Daoy (cell line): ENCODE measurements around the gene AGAP3. TPM values are rescaled to one million over a fixed set of nuclear protein-coding genes. Genes with fewer than 3 reads are reported as not detected.
A peak's percentile ranks its signal among the peaks of the same experiment; 100 is the strongest.

Experiments used
- DNase-seq: peaks from one replicate; pipeline ENCODE4 v3.0.0-alpha.2; 2015; ENCODE audit warnings: low read depth
- total RNA-seq: library from RNA; depleted of rRNA; stranded (reverse); fragments of >200 nt; shearing (Covaris generic); gene quantifications from 2 replicates; pipeline ENCODE4 v1.2.3, GENCODE V29; 2014

The AGAP3 gene
- total RNA-seq, 1 experiment from 2014 or later, result 41.6 TPM

DNA sequence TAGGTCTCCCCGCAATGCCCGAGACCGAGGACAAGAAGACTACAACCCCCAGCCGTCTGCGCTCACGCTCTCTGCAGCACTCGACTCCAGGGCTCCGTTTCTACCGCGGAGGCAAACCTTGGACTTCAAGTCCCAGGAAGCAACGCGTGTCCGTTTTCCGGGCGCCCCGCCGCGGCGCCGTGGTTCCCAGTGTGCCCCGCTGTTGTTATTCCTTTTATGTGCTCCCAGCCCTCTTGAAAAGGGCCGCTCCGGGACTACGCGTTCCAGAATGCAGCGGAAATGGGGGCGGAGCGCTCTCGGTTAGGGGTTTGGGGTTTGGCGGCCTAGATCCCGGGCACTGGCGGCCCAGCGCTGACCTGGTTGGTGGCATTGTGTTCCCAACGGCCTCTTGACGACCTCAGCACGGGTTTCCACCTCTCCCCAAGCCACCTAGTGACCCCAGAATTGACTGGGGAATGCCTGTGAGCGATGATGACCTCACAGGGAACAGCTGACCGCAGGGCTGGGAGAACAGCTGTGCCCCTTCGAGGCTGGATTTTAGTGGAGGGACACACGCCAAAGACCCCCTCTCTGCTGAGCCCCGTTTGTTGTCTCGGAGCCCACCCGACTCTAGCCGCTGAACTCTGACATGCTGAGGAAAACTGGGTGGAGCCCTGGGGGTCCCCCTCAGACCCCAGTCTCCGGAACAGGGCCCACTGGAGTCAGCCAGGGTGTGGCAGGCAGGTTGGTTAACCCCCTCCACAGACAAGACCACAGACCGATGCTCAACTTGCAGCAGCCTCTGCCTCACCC lies 28.1 kb upstream of the AGAP3 start:
- peak; percentile 100 for DNase-seq

DNA sequence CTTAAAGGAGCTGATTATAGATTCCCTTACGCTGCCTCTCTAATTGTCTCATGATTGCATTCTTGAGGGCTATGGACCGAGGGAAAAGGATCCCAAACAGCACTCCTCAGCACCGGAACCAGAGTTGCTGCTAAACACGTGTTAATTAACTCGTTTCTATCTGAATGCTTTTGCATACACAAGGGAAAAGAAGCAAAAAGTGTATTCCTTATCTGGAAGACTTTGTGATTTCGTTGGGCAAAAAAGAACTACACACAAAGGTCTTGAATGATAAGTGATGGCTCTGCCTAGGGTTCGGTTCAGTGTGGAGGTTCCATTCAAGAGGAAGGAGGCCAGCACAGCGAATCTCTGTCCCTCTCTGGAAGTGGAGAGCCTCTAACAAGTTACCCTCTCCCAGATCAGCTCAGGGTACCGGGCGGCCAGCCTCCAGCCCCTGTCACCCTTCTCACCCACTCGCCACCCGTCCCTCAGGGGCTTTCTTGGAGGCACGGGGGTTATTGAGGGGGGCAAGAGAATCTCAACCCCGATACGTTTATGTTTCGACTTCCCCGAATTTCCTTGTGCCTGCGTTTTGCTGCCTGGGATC lies 27.4 kb upstream of the AGAP3 start:
- DNase-seq, result peak; percentile 54

DNA sequence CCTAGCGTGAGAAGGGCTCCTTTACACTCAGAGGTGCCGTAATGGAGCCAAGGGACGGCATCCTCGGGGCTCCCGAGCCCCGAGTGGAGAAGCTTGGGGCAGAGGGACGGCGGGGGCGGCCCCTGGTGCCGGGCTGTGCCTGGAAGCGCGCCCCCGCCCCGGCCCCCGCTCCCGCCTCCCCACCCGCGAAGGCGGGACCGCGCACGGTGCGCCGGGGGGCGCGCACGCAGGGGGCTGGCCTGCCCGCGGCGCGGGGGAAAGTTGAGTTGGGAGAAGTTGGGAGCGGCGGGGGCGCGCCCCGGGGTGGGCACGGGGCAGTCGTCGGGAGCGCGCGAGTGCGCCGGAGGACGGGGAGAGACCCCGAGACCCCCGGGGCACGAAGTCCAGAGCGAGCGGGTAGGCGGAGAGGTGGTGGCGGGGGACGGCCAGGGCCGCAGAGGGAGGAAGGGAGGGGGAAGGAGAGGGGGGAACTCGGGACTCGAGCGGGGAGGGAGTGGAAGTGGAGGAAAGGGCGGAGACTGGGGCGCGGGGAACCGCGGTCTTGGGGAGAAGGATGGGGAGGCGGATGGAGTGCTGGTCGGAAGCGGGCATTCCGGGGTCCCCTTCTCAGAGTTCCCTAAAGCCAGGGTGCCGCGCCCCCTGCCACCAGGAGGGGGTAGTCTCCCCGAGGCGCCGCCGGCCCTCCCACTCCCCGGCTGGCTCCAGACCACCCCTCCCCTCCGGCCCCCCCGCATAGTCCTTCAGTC lies 26.7 kb upstream of the AGAP3 start, which contains the start of gene SLC4A2:
SLC4A2 (plus strand) TSS at position 223 of the 746 bp plus-strand sequence. CDS start 2,399 bp downstream, outside the sequence.
- DNase-seq, result peak; percentile 92

GRCh38 chr7:151060113-151060415 lies 26.2 kb upstream of the AGAP3 start:
- DNase-seq, result peak; percentile 47

DNA sequence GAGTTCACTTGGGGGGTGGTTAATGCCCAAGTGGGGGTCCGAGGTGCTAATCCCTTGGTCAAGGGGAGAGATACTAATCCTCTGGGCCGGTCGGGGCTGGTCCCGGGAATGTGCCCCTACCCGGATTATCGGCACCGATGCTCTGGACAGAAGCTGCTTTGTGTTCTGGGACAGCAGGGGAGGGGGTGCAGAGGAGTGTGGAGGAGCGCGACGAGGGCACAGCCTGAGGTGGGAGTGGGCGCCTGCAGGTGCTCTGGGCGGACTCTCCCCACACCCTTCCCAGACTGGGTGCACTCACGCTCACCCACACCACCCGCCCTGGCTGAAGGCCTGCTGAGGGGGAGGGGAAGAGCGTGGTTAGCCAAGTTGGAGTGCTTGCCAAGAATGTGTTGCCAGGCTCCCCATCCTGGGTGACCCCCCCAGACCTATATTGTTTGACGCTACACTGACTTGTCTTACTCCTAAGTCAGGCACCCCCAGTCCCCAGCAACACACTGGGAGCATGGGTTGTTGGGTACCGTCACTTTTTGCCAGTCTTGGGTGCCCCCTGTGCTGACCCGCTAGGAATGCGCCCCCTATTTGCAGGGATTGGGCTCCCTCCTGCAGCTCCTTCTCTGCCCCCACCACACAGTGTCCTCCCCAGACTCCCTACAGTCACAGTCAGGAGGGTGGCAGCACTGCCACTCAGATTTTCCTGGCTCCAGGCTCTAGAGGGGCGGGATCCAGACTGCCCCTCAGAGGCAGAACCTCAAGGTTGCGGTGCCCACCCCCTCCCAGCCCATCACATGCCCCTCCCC lies 25.7 kb upstream of the AGAP3 start:
- DNase-seq, result peak; percentile 67

DNA sequence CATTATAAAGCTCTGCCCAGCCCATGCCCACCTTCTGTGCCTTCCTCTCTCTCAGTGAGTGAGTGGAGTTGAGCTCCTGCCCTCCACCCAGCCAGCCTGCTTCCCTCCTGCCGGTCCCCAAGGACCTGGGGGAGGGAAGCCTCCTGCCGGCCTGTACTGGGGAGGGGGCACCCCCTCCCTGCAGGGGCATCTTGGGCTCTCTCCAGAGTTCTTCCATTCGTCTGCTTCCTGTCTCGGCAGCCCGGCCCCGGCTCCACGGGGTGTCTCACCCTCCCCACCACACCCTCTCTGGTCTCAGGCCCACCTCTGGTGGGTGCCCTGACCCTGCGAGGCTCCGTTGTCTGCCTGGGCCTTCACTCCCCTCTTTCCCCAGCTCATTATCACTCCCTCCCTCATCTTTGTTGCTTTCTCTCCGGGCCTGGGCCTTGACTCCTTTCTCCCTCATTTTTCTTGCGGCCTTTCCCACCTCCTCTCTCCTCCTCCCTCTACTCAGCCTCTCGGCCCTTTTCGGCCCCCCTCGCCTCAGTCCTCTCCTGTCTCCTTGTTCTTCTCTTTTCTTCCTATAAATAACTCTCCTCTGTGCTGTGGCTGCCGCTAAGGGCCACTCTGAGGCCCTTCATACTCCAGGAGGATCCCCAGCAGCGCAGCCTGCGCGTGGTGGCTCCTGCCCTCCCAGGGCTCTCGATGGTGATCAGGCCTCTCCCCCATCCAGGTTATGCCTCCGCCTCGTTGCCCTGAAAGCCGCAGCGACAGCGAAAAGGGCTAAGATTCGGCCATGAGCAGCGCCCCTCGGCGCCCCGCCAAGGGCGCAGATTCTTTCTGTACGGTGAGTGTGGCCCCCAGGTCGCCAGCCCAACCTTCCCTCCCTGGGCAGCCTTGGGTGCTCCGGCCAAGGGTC lies 24.8 kb upstream of the AGAP3 start:
- no peak for DNase-seq

GRCh38 chr7:151062111-151062398 lies 24.2 kb upstream of the AGAP3 start:
- no peak for DNase-seq

DNA sequence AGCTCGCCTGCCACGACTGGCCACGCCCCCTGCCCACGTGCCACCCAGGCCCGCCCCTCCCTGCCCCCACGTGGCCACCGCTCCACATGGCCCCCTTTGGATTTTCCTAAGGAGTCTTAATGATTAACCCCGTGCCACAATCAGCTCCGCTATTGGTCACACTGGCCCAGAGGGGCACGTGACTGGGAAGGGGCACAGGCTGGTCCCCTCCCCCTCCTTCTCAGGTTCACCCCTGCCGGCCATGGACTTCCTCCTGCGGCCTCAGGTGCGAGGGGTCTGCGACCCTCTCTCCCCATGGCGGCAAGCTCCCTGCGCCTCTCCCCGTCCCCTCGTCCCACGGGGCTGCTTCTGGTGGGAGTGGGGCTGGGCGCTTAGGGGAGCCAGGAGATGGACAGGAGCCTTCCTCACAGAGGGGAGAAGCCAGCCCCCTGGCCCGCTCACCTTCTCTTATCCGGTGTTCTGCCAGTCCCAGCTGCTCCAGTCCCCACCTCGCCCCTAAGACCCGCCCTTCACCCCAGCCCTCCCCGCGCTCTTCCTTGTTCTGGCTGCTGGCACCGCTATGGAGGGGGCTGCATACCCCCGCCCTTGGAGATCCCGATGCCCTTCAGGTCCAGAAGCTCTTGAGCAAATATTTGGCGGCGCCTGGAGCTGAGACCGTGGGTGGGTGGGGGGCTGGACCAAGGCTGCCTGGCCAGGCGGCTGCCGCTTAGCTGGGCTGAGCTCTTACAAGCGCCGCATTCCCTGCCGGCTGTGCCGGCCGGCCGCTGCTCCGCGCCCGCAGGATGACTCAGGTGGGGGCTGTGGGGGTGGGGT lies 23.7 kb upstream of the AGAP3 start:
- DNase-seq, result no peak

DNA sequence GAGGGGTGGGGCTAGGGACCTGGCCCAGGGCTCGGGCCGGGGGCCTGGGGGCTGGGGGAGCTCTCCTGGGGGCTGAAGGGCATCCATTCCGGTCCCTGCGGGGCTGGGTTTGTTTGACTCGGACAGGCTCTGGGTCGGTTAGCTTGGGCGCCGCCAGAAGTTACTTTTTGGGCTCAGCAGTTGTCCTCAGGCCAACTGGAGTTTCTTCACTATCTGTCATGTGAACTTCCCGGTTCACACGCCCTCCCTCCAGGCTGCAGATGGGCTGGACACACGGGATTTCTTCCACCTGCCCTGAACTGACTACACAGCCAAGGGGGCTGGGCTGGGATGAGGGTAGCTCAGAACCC lies 23.1 kb upstream of the AGAP3 start:
- no peak for DNase-seq

DNA sequence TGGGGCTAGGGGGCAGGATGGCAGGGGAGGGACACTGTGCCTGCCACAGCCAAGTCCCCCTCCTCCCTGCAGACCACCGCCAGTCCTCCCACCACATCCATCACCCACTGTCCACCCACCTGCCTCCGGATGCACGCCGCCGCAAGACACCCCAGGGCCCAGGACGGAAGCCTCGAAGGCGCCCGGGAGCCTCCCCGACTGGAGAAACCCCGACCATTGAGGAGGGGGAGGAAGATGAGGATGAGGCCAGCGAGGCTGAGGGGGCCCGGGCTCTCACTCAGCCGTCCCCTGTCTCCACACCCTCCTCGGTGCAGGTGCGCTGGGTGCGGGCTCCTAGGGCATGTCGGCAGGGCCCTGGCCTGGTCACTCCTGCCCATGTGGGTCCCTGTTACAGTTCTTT lies 21.8 kb upstream of the AGAP3 start:
- DNase-seq, result no peak

DNA sequence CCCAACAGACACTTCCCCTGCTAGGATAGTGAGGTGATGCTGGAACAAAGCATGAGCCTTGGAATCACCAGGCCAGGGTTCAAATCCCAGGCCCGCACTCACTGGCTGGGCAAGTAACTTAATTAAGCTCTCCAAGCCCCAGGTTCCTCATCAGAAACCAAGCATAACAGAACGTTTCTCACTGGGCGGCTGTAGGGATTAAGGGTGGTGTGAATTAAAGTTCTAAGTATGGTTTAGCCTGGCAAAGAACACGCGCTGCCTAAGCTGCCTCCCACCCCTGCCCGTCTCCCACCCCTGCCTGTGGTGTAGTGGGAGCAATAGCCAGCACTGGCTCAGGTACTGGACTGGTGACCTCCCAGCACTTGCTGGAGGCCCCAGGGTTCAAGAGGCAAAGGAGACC lies 21.3 kb upstream of the AGAP3 start:
- DNase-seq, result no peak

- DNase-seq, result no peak
These were observed 20.8 kb upstream of the AGAP3 start for GRCh38 chr7:151065516-151065915.

DNA sequence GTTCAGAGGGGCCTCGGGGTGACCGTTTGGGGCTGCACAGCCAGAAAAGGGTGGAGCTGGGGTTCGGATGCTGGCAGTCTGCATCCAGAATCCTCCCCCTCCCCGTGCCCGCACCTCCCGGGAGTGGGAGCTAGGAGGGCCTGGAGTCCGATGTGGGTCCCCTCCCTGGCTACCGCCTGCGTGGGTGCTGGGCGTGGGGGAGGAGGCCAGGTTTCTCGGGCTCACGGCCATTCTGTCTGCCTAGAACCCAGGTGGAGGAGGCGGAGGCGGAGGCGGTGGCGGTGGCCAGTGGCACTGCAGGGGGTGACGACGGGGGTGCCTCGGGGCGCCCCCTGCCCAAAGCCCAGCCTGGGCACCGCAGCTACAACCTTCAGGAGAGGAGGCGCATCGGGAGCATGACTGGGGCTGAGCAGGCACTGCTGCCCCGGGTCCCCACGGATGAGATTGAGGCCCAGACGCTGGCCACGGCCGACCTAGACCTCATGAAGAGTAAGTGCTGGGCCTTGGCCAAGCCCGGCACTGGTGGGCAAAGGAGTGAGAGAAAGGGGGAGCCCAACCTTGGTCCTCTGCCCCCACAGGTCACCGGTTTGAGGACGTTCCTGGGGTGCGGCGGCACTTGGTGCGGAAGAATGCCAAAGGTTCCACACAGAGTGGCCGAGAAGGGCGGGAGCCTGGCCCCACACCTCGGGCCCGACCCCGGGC lies 19.9 kb upstream of the AGAP3 start:
- no peak for DNase-seq

DNA sequence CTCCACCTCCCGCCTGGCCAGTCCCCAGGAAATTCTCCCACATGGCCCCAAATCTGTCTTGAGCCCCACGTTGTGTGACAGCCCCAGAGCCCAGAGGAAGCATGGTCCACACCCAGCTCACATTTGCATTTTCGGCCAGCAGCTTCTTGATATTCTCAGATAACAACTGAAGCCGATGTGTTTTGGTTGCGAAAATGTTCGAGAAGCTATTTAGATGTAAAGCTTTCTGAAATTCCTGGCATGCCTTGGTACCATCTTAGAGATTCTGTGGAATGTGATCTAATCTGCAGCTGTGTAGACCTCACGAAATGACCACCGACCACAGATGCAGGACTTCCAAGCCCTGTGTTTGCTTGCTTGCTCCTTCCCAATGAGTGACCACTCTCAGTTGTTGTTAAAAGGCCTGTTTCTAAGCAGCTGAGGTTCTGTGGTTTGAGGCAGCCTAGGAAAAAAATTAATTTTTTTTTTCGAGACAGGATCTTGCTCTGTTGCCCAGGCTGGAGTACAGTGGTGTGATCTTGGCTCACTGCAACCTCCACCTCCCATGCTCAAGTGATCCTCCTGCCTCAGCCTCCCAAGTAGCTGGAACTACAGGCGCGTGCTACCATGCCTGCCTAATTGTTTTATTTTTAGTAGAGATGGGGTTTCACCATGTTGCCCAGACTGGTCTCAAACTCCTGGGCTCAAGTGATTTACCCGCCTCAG lies 18.1 kb upstream of the AGAP3 start:
- DNase-seq, result no peak

- no peak for DNase-seq
These were observed 16.3 kb upstream of the AGAP3 start for GRCh38 chr7:151069841-151070573.

DNA sequence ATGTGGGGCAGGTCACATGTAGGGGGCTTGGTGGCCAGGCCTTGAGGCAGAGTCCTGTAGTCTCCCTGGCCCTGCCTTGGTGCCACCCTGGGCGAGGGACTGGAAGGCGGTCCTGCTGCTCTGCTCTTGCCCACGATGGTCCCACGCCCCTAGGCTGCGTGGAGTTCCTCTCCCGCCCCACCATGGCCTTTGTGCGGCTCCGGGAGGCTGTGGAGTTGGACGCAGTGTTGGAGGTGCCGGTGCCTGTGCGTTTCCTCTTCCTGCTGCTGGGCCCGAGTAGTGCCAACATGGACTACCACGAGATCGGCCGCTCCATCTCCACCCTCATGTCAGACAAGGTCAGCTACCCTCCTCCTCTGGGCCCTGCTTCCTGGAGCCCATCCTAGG lies 15.7 kb upstream of the AGAP3 start:
- no peak for DNase-seq

GRCh38 chr7:151071032-151071866 lies 15.0 kb upstream of the AGAP3 start:
- DNase-seq, result no peak

GRCh38 chr7:151073990-151074389 lies 12.3 kb upstream of the AGAP3 start:
- DNase-seq, result no peak
